Stimulated activated CD8-positive, alpha-beta memory T cell treated with anti-CD3 and anti-CD28 coated beads, Interleukin-15, amount 100 ng/mL, for 24 hours (primary cell): ENCODE results near the gene GGNBP2.
A peak's percentile ranks its signal among the peaks of the same experiment; 100 is the strongest.
"Not testable (repeated sequence)": the region's sequence is repeated elsewhere in the genome, so short reads cannot be mapped to it uniquely, and the experiment has no call there.

Experiments used
- DNase-seq: peaks from one replicate; pipeline ENCODE4 v3.0.0-alpha.2; 2020; ENCODE audit warnings: low read depth

The GGNBP2 gene, protein sequence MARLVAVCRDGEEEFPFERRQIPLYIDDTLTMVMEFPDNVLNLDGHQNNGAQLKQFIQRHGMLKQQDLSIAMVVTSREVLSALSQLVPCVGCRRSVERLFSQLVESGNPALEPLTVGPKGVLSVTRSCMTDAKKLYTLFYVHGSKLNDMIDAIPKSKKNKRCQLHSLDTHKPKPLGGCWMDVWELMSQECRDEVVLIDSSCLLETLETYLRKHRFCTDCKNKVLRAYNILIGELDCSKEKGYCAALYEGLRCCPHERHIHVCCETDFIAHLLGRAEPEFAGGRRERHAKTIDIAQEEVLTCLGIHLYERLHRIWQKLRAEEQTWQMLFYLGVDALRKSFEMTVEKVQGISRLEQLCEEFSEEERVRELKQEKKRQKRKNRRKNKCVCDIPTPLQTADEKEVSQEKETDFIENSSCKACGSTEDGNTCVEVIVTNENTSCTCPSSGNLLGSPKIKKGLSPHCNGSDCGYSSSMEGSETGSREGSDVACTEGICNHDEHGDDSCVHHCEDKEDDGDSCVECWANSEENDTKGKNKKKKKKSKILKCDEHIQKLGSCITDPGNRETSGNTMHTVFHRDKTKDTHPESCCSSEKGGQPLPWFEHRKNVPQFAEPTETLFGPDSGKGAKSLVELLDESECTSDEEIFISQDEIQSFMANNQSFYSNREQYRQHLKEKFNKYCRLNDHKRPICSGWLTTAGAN

DNA sequence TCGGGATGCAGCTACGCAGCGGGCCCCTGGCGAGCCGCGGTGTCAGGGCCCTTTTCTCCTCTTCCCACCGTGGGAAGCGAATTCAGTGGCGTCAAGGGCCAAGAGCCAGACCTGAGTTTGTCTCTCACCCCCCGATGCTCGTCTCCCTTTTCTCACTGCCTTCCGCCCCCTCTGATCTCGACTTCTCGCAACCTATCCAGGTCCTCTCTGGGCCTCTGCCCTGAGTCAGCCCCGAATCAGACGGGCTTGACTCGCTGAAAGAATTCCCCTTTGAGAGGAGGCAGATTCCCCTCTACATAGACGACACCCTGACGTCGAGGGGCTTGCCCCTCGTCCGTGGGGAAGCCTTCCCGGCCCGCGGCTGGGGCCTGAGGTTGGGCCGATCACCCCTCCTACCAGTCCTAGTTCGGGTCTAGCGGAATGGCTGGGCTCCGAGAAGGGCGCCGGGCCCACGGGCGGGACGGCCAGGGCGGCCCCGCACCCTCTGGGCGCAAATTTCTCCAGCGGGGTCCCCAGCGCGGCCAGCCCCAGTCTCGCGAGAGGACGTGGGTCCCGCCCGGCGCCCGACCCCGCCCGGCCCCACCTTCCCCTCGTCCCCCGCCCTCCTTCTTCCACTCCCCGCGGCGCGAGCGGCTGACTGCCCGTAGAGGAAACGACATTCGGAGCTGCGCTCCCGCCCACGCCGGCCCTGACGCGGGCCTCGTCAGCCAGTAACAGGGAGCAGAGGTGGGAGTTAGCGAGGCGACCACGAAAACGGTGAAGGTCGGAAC is at the start of gene GGNBP2:
GGNBP2 (plus strand) TSS at position 613 of the 770 bp plus-strand sequence. CDS start 806 bp downstream, outside the sequence.
- peak; percentile 77 for DNase-seq

DNA sequence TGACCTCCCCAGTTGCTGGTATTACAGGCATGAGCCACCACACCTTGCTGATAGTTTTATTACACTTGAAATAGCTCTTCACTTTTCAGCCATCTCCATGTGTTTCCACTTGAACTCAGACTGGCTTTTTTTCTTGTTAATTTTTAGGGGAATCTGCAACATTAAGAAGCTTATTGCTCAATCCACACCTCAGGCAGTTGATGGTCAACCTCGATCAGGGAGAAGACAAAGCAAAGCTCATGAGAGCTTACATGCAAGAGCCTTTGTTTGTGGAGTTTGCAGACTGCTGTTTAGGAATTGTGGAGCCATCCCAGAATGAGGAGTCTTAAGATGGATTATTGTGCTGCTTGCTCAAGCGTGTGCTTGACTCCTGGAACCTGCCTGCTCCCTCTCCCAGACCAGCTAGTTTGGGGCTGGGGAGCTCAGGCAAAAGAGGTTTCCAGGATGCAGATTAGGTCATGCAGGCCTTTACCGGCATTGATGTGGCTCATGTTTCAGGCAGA is 49.6 kb upstream of the GGNBP2 start:
- DNase-seq, result no peak

DNA sequence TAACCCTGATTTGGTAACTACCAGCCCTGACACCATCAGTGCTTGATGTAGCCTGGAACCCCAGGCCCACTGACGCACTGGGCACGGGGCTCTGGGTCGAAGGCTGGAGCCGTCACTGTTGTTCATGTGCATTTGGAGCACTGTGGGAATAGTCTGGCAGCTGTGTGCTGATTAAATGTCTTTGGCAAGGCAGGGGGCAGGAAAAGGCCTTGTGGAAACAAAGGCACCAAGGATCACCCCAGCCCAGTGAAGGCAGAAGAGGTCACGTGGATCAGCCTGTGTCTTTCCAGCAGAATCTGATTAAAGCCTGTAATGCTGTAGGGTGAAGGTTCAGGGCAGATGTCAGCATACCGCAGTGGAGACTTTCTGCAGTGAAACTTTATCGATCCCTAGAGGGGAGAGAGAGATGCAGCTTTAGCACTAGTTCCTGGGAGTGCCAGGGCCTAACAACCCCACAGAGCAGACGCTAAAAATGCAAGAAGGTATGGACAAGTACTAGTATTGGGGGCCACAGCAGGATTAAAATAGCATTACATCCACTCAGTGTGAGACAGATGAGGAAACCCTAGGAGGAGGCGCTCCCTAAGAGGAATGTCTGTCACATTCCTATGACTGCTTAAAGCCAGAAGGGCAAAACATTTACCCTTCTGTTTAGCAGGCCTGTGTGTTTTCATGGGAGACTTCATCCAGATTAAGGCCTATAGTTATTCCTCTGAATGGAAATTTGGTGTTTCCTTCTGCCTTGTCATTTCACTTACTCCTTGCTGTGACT is 48.5 kb upstream of the GGNBP2 start:
- no peak for DNase-seq

DNA sequence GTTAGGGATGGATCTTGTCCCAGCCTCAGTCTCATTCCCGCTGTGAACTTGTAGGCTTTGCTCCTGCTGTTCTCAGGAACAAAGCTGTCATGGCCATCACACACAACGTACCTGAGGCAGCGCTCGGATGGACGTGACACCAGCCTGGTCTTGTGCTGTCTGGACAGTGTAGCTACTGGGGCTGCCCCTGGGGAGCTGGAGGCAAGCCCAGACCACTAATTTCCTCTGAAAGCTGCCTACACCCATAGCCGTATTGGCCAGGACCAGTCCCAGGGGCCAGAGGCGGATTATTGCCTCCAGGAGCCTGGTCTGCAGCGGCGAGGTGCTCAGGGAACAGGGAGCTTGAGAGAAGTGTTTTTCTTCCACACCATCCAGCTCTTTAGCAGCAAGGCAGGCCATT is 46.6 kb upstream of the GGNBP2 start:
- DNase-seq, result no peak

DNA sequence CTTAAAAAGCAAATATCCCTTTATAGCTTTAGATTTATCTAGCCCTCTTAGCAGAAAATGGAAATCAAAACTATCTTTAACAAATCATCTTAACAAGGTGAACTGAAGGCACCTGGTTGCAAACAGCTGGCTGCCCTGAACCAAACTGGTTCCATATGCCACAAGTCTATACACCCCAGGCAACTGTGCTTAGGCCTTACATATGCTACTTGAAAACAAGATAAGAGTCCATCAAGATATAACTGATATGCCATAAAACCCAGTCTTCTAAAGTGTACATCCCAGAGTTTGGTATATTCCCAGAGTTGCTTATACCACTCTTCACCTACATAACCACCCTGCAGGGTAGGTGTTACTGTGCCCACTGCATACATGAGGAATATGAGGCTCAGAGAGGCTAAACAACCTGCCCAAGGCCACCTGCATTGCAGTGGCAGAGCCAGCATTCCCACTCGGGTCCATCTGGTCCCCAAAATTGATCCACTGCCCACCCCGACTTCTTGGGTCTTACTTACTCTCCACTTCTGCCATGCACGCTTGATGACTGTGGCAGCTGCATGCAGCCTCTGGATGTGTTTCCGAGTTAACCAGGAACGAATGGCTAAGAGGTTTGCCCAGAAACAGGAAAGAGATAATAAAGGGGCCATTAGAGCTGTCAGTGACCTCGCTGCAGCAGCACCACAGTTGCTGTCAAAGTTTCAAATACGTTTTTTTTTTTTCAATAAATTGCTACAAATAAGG is 46.0 kb upstream of the GGNBP2 start:
- no peak for DNase-seq

DNA sequence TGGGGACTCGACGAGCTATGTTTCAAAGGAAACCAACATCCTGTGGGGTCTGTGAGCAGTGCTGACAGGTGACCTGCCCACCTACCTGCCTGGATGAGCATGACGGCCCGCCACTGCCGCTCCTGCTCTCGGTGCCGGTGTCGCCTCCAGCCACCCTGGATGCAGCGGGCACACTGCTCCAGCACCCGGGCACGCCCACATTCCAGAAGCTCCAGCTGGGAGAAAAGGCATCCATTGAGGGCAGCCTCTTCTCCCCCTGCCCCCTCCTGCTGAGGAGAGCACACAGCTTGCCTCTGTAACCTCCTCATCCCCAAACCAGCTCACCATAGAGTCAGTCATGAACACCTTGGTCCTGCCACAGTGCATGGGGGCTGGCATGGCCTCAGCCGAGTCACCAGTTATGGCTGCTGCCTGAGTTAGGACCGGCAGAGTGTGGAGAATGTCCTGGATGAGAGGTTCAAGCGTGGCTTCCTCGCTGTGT is 43.9 kb upstream of the GGNBP2 start:
- no peak for DNase-seq

DNA sequence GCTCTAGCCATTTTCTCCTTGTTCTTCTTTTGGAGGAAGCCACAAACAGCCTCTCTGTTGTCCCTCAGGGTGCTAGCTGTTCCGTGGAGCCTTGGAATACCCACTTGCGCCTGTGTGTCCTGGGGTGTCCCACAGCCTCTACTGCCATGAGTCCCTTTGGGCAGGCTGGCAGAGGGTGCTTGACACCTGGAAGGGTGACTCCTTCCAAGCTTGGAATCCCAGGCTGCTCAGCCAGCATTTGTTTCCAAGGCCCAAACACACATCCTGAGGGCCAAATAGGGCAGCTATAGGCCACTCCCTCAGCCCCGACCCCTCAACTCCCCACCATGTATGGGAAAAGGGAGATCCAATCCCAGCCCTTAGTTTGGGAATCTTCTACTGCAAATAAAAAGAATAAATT is 43.4 kb upstream of the GGNBP2 start:
- no peak for DNase-seq

DNA sequence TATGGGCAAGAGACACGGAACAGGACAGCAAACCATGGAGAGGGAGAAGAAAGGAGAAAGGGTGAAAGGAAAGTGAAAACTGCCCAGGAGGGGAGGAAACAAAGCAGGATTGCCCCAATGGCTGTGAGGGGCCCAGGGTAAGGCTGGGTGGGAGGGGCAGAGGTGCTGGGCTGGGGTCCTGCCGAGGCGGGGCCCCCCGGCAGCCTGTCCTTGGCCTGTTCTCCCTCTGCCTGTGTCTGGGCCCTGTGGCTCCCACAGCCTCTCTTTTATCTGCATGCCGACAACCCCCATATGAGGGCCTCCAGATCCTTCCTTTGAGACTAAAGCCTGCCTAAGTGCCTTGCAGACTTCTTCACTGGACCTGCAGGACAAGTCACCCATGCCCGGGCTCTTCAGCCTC is 42.8 kb upstream of the GGNBP2 start:
- DNase-seq, result no peak

DNA sequence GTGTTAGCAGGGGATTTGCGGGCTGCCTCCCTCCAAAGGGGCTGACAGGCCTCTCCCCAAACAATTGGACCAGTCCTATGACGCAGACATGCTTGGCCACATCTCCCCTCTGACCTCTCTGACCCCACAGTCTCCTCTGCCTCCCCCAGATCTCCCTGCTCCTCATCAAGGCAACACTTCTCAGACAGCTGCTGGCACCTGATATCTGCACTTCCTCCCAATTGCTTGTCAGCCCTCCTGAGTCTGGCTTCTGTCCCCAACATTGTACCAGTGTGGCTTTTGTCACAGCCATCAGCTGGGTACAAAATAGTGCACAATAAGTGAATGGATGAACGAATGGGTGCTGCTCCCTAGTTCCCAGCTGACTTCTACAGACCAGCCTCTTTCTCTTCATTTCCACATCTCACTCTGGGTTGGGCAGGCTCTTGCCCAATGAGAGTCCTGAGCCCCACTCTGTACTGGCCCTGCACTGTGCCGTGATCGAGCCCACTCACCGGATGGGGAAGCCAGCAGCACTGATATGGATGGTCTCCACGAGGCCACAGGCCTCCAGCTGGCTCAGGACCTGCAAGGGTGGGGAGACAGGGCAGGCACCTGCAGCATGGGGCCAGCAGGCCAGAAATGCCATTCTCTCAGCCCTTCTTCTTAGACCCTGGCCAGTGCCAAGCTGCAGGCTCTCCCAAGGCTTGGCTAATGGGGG is 41.1 kb upstream of the GGNBP2 start:
- DNase-seq, result no peak

DNA sequence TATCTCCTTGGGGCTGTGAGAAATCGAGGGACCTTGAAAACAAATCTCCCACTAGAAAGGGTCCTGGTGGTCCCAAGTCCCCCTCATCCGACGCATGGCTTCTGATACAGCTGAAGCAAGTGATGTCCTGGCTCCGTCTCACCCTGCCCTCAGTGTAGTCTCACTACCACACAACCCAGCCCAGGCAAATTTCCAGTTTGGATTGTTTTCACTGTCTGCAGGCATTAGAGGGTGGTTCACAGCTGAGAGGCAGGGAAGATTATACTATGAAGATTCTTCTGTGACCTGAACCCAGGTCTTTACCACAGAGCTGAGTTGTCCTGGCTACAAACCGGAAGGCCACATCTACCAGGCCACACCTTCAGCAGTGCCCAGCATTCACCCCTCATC is 40.6 kb upstream of the GGNBP2 start:
- DNase-seq, result no peak

DNA sequence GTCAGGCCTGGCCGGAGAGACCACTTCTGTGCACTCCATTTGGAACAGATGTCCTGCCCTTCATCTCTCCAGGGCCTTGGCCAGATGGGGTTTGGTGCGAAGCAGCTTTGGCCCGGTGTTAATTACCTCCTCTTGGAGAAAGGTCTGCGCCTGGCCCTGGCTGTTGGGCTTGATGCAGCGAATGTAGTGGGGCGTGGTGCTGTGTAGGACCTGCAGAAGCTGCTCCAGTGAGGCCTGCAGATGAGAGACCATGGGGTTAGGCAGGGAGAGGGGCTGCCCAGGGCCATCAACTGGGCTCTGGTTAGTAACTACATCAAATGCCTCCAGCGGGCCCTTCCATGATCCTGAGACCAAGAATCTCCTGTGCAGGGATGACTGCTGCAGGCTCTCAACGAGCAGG is 39.5 kb upstream of the GGNBP2 start:
- no peak for DNase-seq

DNA sequence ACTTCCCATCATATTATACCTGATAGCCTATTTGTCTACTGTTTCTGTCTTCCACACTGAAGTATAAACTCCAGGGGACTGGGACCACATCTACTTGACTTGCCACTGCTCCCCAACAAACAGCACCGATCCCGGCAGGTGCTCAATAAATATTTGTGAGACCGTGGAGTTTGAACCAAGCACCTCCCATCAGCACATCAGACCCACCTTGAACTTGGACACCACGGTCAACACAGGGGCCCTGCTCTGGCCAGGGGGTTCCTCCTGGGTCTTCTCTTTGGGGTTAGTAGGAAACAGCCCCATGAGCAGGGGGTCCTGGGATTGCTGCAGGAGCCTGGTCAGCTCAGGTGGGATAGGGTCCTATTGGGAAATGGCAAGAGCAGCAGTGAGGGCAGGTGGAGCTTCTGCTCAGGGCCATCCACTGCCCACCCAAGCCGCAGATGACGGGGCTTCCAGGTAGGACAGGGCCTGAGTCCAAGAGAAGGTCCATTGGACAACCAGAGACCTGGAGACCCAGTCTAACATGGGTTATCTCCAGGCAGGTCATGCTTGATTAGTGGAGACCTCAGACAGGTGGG is 38.4 kb upstream of the GGNBP2 start:
- DNase-seq, result no peak

DNA sequence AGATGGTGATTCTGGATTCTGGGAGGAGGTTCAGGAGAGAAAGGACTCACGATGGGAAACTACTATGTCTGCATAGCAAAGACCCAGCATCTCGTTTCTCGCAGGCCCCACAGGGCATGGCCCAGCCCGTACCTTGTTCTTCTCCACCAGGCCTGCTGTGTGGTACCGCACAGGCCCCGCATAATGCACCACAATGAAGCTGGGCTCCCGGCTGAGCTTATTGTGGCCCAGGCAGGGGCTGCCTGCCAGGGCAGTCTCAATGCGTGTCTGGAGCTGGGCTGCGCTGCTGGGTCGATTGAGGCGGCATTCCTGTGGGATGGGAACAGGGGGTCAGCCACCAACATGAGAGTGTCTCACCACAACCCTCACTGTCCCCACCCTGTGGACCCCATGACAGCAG is 37.9 kb upstream of the GGNBP2 start:
- DNase-seq, result no peak

DNA sequence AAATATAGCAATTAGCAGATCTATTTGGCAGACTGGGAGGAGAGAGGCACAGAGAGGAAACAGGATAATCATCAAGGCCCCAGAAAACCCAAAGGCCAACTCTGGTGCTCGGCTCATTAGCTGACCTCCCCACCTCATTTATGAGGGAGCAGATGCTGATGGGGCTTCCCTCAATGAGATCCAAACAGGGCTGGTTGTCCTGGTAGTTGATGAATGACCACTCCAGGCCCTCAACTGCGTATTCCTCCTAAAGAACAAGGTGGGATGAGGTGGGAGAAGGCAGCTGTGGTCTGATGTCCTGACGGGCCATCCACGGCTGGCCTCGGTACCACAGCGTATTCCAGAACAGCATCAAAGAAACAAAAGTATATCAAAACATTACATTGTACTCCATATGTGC is 37.5 kb upstream of the GGNBP2 start:
- no peak for DNase-seq

DNA sequence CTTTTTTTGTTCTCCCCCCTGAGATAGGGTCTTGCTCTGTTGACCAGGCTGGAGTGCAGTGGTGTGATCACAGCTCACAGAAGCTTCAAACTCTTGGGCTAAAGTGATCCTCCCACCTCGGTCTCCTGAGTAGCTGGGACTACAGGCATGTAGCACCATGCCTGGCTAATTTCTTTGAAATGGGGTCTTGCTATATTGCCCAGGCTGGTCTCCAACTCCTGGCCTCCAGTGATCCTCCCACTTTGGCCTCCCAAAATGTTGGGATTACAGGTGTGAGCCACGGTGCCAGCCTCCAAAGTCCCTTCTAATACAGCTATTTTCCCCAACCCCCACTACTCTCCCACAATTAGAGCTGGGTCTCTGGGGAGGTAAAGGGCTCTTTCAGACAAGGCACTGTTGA is 36.3 kb upstream of the GGNBP2 start:
- DNase-seq, result not testable (repeated sequence)

DNA sequence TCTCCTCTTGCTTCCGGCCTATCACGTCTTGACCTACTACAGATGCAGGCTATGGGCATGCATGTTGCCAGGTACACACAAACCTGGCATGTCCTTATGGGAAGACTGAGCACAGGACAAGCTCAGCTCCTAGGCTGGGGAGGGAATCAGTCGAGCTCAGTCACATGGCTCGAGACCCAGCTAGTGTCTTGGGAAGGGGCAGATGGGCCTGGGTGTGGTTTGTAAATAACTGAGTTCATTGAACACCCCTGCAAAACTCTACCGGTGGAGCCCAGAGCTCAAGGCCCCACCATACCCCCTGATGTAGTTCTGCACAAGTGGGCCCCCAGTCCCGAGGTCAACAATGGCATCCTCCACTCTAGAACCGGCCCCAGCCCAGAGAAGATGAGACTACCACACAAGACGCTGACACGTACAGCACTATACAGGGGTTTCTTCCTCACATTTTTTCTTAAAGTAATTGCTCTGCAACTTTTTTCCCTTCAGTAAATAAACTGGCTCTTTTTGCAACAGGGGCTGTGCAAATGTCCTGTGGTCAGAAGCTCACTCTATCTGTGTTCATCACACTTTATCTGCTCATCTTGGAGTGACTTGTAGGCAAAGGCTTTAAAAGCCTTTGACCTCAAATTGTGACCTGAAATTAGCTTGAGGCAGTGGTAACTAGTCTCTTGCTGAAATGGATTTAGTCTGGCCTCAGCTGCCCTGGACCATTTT is 35.3 kb upstream of the GGNBP2 start:
- no peak for DNase-seq

DNA sequence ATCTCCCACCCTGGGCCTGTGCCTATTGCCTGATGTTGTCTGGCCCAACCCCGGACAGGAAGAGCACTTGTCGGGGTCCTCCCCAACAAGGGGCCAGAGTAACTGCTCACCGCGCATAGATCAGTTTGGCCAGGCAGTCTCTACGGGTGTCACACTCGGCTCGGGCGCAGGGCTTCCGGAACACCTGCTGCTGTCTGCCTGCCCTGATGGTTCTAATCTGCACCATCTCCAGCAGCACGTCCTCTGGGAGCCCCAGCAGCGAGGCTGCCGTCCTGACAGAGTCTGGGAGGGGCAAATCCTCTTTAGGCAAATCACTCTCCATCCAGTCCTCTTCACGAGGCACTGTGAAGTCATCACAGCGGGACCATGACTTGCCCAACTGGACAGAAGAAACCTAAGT is 34.1 kb upstream of the GGNBP2 start:
- DNase-seq, result no peak

DNA sequence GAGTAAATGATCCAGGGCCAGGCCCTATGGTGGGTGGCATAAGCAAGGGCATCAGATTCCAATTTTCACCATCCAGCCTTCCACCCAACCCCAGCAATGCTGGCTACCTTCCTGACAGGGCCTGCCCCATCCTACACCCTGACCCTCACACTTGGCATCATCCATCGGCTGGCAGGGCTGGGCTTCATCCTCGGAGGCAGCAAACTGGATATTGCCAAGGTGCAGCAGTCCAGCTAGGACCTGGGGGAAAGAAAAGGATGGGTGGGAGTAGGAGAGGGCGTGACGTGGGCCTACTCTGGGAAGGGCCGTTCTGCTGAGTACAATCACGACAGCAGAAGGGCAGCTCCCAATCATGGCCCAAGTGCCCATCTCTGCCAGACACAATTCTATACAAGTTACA is 33.5 kb upstream of the GGNBP2 start:
- DNase-seq, result no peak

DNA sequence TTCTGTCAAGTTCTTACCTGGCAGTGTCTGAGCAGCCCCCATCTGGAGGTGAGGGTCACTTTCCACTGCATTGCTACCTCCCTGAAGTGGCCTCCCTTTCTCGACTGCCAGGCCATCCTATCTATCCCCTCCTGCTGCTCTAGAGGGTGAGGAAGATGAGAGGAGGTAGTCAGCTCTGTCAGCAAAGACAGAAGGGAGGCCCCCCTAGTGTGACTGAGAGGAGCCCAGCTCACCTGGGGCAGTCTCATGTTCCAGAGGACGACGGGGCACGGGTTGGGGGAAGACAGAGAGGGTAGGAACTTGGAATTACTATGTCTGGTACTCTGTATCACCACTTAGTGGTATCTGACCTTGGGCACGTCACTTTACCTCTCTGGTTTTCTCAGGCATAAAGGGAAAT is 32.1 kb upstream of the GGNBP2 start:
- DNase-seq, result no peak
